Activated CD4-positive, alpha-beta T cell treated with anti-CD3 and anti-CD28 coated beads for 4 hours (primary cell): ENCODE results near the gene ACSS1.

Experiments
- DNase-seq, 2 donors: peaks; one replicate each; pipeline ENCODE4 v3.0.0-alpha.2; 2020

Gene ACSS1

GRCh38 chr20:25058051-25058846 is at the start of gene ACSS1:
Gene ACSS1, minus strand, starts transcription at chr20:25058139. Its CDS starts 37 bp downstream, at chr20:25058102.
- DNase-seq = peak; percentile 67 to 68

- DNase-seq = no peak
Measured at GRCh38 chr20:25103526-25103925, 45.6 kb upstream of the ACSS1 start.

- DNase-seq = no peak
Measured at GRCh38 chr20:25100914-25101313, 43.0 kb upstream of the ACSS1 start.

- DNase-seq = no peak
Measured at GRCh38 chr20:25099601-25100140, 41.7 kb upstream of the ACSS1 start.

GRCh38 chr20:25097498-25097897 is 39.6 kb upstream of the ACSS1 start:
- no peak for DNase-seq

- DNase-seq = peak; percentile 34 to 47
Measured at GRCh38 chr20:25090492-25091429, 32.8 kb upstream of the ACSS1 start.

GRCh38 chr20:25089662-25090061 is 31.7 kb upstream of the ACSS1 start:
- no peak for DNase-seq

- DNase-seq = no peak
Measured at GRCh38 chr20:25089096-25089495, 31.2 kb upstream of the ACSS1 start.

- DNase-seq = no peak
Measured at GRCh38 chr20:25088267-25088666, 30.3 kb upstream of the ACSS1 start.

GRCh38 chr20:25087186-25087929 is 29.4 kb upstream of the ACSS1 start:
- no peak for DNase-seq

GRCh38 chr20:25085756-25086495 is 28.0 kb upstream of the ACSS1 start:
- DNase-seq = no peak

- no peak for DNase-seq
Measured at GRCh38 chr20:25084626-25085187, 26.8 kb upstream of the ACSS1 start.

GRCh38 chr20:25083773-25084625 is 26.1 kb upstream of the ACSS1 start:
- DNase-seq = peak in 1 of 2 donors; percentile 47

- no peak for DNase-seq
Measured at GRCh38 chr20:25083141-25083772, 25.3 kb upstream of the ACSS1 start.

GRCh38 chr20:25082498-25082873 is 24.5 kb upstream of the ACSS1 start:
- no peak for DNase-seq

GRCh38 chr20:25081730-25082497 is 24.0 kb upstream of the ACSS1 start, which contains the start of gene VSX1:
Gene VSX1, minus strand, starts transcription at chr20:25082141. Its CDS starts 45 bp downstream, at chr20:25082096.
- no peak for DNase-seq

- peak in 1 of 2 donors; percentile 23 for DNase-seq
Measured at GRCh38 chr20:25081065-25081729, 23.3 kb upstream of the ACSS1 start.

GRCh38 chr20:25079171-25079570 is 21.2 kb upstream of the ACSS1 start:
- DNase-seq = no peak

GRCh38 chr20:25078662-25079061 is 20.7 kb upstream of the ACSS1 start:
- no peak for DNase-seq
